Peyer's patch (tissue), 4 donors: ENCODE data around the gene MRPS7.

ENCODE experiments used
- CTCF ChIP-seq, 6 experiments: fragments of 450-650 bp in 4 of 6; fragments of 200-600 bp in 2 of 6; sonication (generic) in 1 of 6; IDR thresholded peaks; one replicate each; pipeline ENCODE4 v1.5.1; 2017 to 2019; ENCODE audit warnings: antibody characterized with exemption in 6 of 6, mild to moderate bottlenecking in 3 of 6, moderate library complexity in 1 of 6
- POLR2A ChIP-seq, 2 donors: fragments of 450-650 bp; IDR thresholded peaks; one replicate each; pipeline ENCODE4 v1.5.1; 2017; ENCODE audit warnings: antibody characterized with exemption in 2 of 2, mild to moderate bottlenecking in 2 of 2, moderate library complexity in 2 of 2

DNA sequence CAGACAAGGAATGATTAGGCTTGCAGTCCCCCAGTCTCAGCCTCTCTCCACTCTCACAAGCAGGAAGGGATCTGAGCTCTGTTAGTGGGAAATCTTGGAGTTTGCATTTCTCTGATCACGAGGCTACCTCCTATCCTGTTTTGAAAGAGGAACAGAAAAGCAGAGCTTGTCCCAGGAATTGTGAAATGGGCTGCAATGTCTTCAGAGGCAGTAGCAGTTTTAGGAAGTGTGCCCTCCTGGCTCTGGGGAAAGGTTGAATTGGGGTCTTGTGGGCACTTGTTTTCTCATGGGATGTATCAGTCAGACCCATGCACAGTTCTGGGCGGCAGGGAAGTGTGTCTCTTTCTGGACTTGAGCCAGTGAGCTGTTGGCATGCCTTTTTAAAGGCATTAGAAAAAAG, 33.4 kb upstream of the MRPS7 start:
- TF ChIP-seq CTCF (IDR thresholded peaks at IDR 0.05) (no peak), POLR2A (IDR thresholded peaks at IDR 0.05) (no peak)
